NT2/D1 (cell line): ENCODE data around the gene NTM.

Source experiments
- DNase-seq: peaks from one replicate; pipeline ENCODE4 v3.0.0-alpha.2; 2011; ENCODE audit warnings: low read depth, low spot score
- H3K27me3 ChIP-seq: 2 replicates; pipeline ENCODE4 v1.6.0; 2011; ENCODE audit warnings: mild to moderate bottlenecking; ENCODE audit not compliant: insufficient read length, insufficient read depth
- H3K36me3 ChIP-seq: 2 replicates; pipeline ENCODE4 v1.6.1; 2011; ENCODE audit warnings: mild to moderate bottlenecking, low read length, mixed read lengths; ENCODE audit not compliant: insufficient read depth, insufficient read length
- H3K4me1 ChIP-seq: 2 replicates; pipeline ENCODE4 v1.5.1; 2011; ENCODE audit not compliant: insufficient read depth, insufficient read length
- H3K4me3 ChIP-seq: 2 replicates; pipeline ENCODE4 v1.5.1; 2011; ENCODE audit warnings: low read depth; ENCODE audit not compliant: insufficient read length
- H3K9ac ChIP-seq: 2 replicates; pipeline ENCODE4 v1.6.0; 2011; ENCODE audit warnings: low read depth; ENCODE audit not compliant: insufficient read length
- H3K9me3 ChIP-seq: 2 replicates; pipeline ENCODE4 v1.5.1; 2011; ENCODE audit warnings: mild to moderate bottlenecking, low read length; ENCODE audit not compliant: insufficient read depth
- SUZ12 ChIP-seq: IDR thresholded peaks from 2 replicates; pipeline ENCODE4 v1.6.1; 2011; ENCODE audit not compliant: insufficient read length, insufficient read depth; ENCODE audit errors: extremely low read depth
- YY1 ChIP-seq: IDR thresholded peaks from 2 replicates; pipeline ENCODE4 v1.6.1; 2011; ENCODE audit not compliant: insufficient read length, insufficient read depth
- ZNF274 ChIP-seq: IDR thresholded peaks from 2 replicates; pipeline ENCODE4 v1.6.1; 2011; ENCODE audit warnings: mild to moderate bottlenecking, low read depth, low read length

Gene NTM

GRCh38 chr11:131912134-131912533 lies 541.7 kb downstream of the NTM start:
- Histone ChIP-seq H3K9me3 (no peaks in the 10 kb centered on the region), H3K9ac (no peak overlapping the region), H3K4me1 (no peaks in the 10 kb centered on the region), H3K27me3 (peaks cover 46% of the 10 kb centered on the region), H3K4me3 (no peak overlapping the region), H3K36me3 (no peaks in the 10 kb centered on the region)
- DNase-seq = no peak
- TF ChIP-seq ZNF274 (no peak), SUZ12 (no peak), YY1 (no peak)

- Histone ChIP-seq H3K4me3 (no peak overlapping the region), H3K27me3 (peaks cover 41% of the 10 kb centered on the region), H3K9ac (no peak overlapping the region), H3K9me3 (no peaks in the 10 kb centered on the region), H3K36me3 (no peaks in the 10 kb centered on the region), H3K4me1 (no peaks in the 10 kb centered on the region)
- no peak for TF ChIP-seq ZNF274
- TF ChIP-seq SUZ12 = no peak
- TF ChIP-seq YY1 = no peak
- no peak for DNase-seq
Measured at GRCh38 chr11:131913267-131913666, 542.9 kb downstream of the NTM start.

- TF ChIP-seq ZNF274 (no peak), YY1 (no peak), SUZ12 (no peak)
- DNase-seq = no peak
- Histone ChIP-seq H3K27me3 (peaks cover 30% of the 10 kb centered on the region), H3K9me3 (no peaks in the 10 kb centered on the region), H3K4me3 (no peak overlapping the region), H3K9ac (no peak overlapping the region), H3K4me1 (no peaks in the 10 kb centered on the region), H3K36me3 (no peaks in the 10 kb centered on the region)
Measured at GRCh38 chr11:131914361-131914774, 544.0 kb downstream of the NTM start.

GRCh38 chr11:131916638-131917037 lies 546.2 kb downstream of the NTM start:
- Histone ChIP-seq H3K27me3 (peaks cover 12% of the 10 kb centered on the region), H3K4me3 (no peak overlapping the region), H3K36me3 (no peaks in the 10 kb centered on the region), H3K9ac (no peak overlapping the region), H3K4me1 (no peaks in the 10 kb centered on the region), H3K9me3 (no peaks in the 10 kb centered on the region)
- TF ChIP-seq YY1 (no peak), SUZ12 (no peak), ZNF274 (no peak)
- no peak for DNase-seq

- no peak overlapping the region for H3K9ac ChIP-seq
- no peak overlapping the region for H3K4me3 ChIP-seq
- H3K36me3 ChIP-seq = no peaks in the 10 kb centered on the region
- TF ChIP-seq SUZ12 = no peak
- TF ChIP-seq ZNF274 = no peak
- no peak for TF ChIP-seq YY1
- H3K9me3 ChIP-seq = no peaks in the 10 kb centered on the region
- no peaks in the 10 kb centered on the region for H3K4me1 ChIP-seq
- no peak for DNase-seq
- peaks cover under 1% of the 10 kb centered on the region for H3K27me3 ChIP-seq
Measured at GRCh38 chr11:131917634-131918384, 547.4 kb downstream of the NTM start.

GRCh38 chr11:131918663-131919062 lies 548.2 kb downstream of the NTM start:
- TF ChIP-seq SUZ12 = no peak
- TF ChIP-seq ZNF274 = no peak
- no peak for TF ChIP-seq YY1
- H3K36me3 ChIP-seq = no peaks in the 10 kb centered on the region
- DNase-seq = no peak
- H3K27me3 ChIP-seq = no peaks in the 10 kb centered on the region
- no peaks in the 10 kb centered on the region for H3K4me1 ChIP-seq
- no peaks in the 10 kb centered on the region for H3K9me3 ChIP-seq
- no peak overlapping the region for H3K4me3 ChIP-seq
- H3K9ac ChIP-seq = no peak overlapping the region

GRCh38 chr11:131922220-131922619 lies 551.8 kb downstream of the NTM start:
- Histone ChIP-seq H3K27me3 (no peaks in the 10 kb centered on the region), H3K36me3 (no peaks in the 10 kb centered on the region), H3K4me3 (no peak overlapping the region), H3K9ac (no peak overlapping the region), H3K4me1 (no peaks in the 10 kb centered on the region), H3K9me3 (no peaks in the 10 kb centered on the region)
- no peak for DNase-seq
- TF ChIP-seq SUZ12 = no peak
- TF ChIP-seq ZNF274 = no peak
- no peak for TF ChIP-seq YY1
